ENCODE measurements around the gene FBF1. TPM values are rescaled to one million over a fixed set of nuclear protein-coding genes. Genes with fewer than 3 reads are reported as not detected.

Gene FBF1
- total RNA-seq, 2 donors from 2014 or later = 25.9 to 39.1 TPM

GRCh38 chr17:75892556-75893224 is 48.2 kb downstream of the FBF1 start:
- Mint-ChIP-seq H3K36me3 (ENCODE audit: low read depth) (peaks cover 19% of the 10 kb centered on the region), H3K27me3 (ENCODE audit: insufficient read depth) (no peaks in the 10 kb centered on the region), H3K4me3 (no peak overlapping the region), H3K4me1 (peaks cover 22% of the 10 kb centered on the region), H3K9me3 (no peaks in the 10 kb centered on the region), H3K27ac (no peak overlapping the region)
- Histone ChIP-seq H3K36me3 (ENCODE audit: control insufficient read depth, insufficient read depth, low read length) (peaks cover 18% of the 10 kb centered on the region), H3K4me1 (ENCODE audit: control insufficient read depth, insufficient read depth, low read length) (peaks cover 12% of the 10 kb centered on the region), H3K9ac (ENCODE audit: extremely low read depth, low read length, poor library complexity, severe bottlenecking) (no peak overlapping the region), H3K9me3 (ENCODE audit: control insufficient read depth, low read length) (no peaks in the 10 kb centered on the region), H3K27ac (ENCODE audit: low read depth, low read length) (no peak overlapping the region), H3K4me3 (ENCODE audit: low read length) (no peak overlapping the region), H3K27me3 (ENCODE audit: control insufficient read depth, insufficient read depth, low read length, poor library complexity, severe bottlenecking) (no peaks in the 10 kb centered on the region)
- no peak for DNase-seq
- TF ChIP-seq CTCF (conservative IDR thresholded peaks at IDR 0.05) = no peak
- 84 to 89% methylated on average over 10 to 16 of the region's 16 CpGs for WGBS, 2 experiments (ENCODE audit: insufficient coverage in 1 of 2, insufficient read length in 1 of 2)

GRCh38 chr17:75891605-75892555 is 49.0 kb downstream of the FBF1 start:
- Histone ChIP-seq H3K9ac (ENCODE audit: extremely low read depth, low read length, poor library complexity, severe bottlenecking) (no peak overlapping the region), H3K27ac (ENCODE audit: low read depth, low read length) (no peak overlapping the region)
- peaks cover 17% of the 10 kb centered on the region for H3K4me1 Mint-ChIP-seq

More at GRCh38 chr17:75891605-75892555, 49.0 kb downstream of the FBF1 start:
- Histone ChIP-seq H3K27me3 (ENCODE audit: control insufficient read depth, insufficient read depth, low read length, poor library complexity, severe bottlenecking) (no peaks in the 10 kb centered on the region), H3K36me3 (ENCODE audit: control insufficient read depth, insufficient read depth, low read length) (peaks cover 18% of the 10 kb centered on the region), H3K4me3 (ENCODE audit: low read length) (no peak overlapping the region), H3K4me1 (ENCODE audit: control insufficient read depth, insufficient read depth, low read length) (peaks cover 7% of the 10 kb centered on the region), H3K9me3 (ENCODE audit: control insufficient read depth, low read length) (no peaks in the 10 kb centered on the region)
- Mint-ChIP-seq H3K36me3 (ENCODE audit: low read depth) (peaks cover 19% of the 10 kb centered on the region), H3K27me3 (ENCODE audit: insufficient read depth) (no peaks in the 10 kb centered on the region), H3K9me3 (no peaks in the 10 kb centered on the region), H3K4me3 (no peak overlapping the region), H3K27ac (no peak overlapping the region)
- DNase-seq = peak; percentile 55
- 89% methylated on average over 13 to 32 of the region's 32 CpGs for WGBS, 2 experiments (ENCODE audit: insufficient coverage in 1 of 2, insufficient read length in 1 of 2)
- peak; percentile 15 for TF ChIP-seq CTCF (conservative IDR thresholded peaks at IDR 0.05)

Measured in endodermal cell (in vitro differentiated cells).